Loucy (cell line): Measurements from ENCODE around the gene ERC1.

Experiments used
- EZH2phosphoT487 ChIP-seq: fragments of 200-600 bp; IDR thresholded peaks from 2 replicates; pipeline ENCODE4 v1.6.1; 2018; ENCODE audit warnings: antibody characterized with exemption, mild to moderate bottlenecking, moderate library complexity, borderline replicate concordance
- TF ChIP-seq, protein P1 (sequence below): fragments of 200-600 bp; sonication (generic); conservative IDR thresholded peaks from 2 replicates; pipeline ENCODE4 v1.5.1; 2014; ENCODE audit warnings: mild to moderate bottlenecking, antibody characterized with exemption, low read length

DNA sequence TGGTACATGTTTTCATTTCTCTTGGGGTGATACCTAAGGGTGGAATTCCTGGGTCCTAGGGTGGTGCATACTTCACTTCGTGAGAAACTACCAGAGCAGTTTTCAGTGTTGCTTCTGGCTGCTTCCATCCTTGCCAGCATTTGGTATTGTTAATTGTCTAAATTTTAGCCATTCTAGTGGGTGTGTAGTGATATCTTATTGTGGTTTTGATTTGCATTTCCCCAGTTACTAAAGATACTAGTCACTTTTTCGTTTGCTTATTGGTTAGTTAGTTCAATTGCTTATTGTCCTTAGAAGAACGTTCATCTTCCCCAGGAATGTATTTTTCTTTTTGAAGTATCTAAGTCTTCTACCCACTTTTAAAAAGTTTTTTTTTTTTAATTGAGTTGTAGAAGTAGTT lies 80.2 kb downstream of the ERC1 start:
- TF ChIP-seq, protein P1, sequence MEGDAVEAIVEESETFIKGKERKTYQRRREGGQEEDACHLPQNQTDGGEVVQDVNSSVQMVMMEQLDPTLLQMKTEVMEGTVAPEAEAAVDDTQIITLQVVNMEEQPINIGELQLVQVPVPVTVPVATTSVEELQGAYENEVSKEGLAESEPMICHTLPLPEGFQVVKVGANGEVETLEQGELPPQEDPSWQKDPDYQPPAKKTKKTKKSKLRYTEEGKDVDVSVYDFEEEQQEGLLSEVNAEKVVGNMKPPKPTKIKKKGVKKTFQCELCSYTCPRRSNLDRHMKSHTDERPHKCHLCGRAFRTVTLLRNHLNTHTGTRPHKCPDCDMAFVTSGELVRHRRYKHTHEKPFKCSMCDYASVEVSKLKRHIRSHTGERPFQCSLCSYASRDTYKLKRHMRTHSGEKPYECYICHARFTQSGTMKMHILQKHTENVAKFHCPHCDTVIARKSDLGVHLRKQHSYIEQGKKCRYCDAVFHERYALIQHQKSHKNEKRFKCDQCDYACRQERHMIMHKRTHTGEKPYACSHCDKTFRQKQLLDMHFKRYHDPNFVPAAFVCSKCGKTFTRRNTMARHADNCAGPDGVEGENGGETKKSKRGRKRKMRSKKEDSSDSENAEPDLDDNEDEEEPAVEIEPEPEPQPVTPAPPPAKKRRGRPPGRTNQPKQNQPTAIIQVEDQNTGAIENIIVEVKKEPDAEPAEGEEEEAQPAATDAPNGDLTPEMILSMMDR, result no peak
- TF ChIP-seq EZH2phosphoT487, result no peak
